H1 (cell line): ENCODE results near the gene OCRL. TPM values are rescaled to one million over a fixed set of nuclear protein-coding genes. Genes with fewer than 3 reads are reported as not detected.

Source experiments
- CTCF ChIP-seq, 3 experiments: IDR thresholded peaks; 1 replicate in 2 of 3; 2 replicates in 1 of 3; pipeline versions ENCODE4 v1.5.1 to v1.6.1; 2011; ENCODE audit warnings: low read length in 3 of 3, mild to moderate bottlenecking in 3 of 3, inconsistent platforms in 2 of 3, low read depth in 1 of 3, moderate library complexity in 1 of 3; ENCODE audit not compliant: insufficient read depth in 1 of 3; ENCODE audit errors: control extremely low read depth in 1 of 3
- KDM5A ChIP-seq: fragments of 200-600 bp; IDR thresholded peaks from 2 replicates; pipeline ENCODE4 v1.7.1; 2012; ENCODE audit warnings: mild to moderate bottlenecking, low read length, inconsistent platforms, mixed read lengths
- SRF ChIP-seq: IDR thresholded peaks from 2 replicates; pipeline ENCODE4 v1.6.1; 2011; ENCODE audit warnings: mild to moderate bottlenecking, low read depth, low read length, moderate library complexity
- TEAD4 ChIP-seq: IDR thresholded peaks from 2 replicates; pipeline ENCODE4 v1.6.1; 2012; ENCODE audit warnings: low read depth, low read length, inconsistent platforms, mixed read lengths
- polyA plus RNA-seq, 7 experiments: library from polyadenylated mRNA; depleted of rRNA in 3 of 7; stranded (reverse) in 5 of 7; unstranded in 2 of 7; fragments of >200 nt in 5 of 7; fragments of 200-250 nt in 2 of 7; gene quantifications; 1 replicate in 5 of 7; 2 replicates in 1 of 7; 4 replicates in 1 of 7; pipeline versions ENCODE4 v1.2.1 to v1.2.3, GENCODE V29; 2011 to 2013; ENCODE audit warnings: missing spikeins in 2 of 7, mixed read lengths in 2 of 7
- total RNA-seq: library from RNA; stranded (reverse); fragmentation: NEBNext Ultra II Directional; extraction: Animal tissue kit (Norgen Biotek cat#: 25700); gene quantifications from 2 replicates; pipeline ENCODE4 v1.2.1, GENCODE V29; 2021
- TF ChIP-seq, protein P1 (sequence below): fragments of 300-600 bp; sonication (generic); IDR thresholded peaks from 2 replicates; pipeline ENCODE4 v1.7.1; 2012; ENCODE audit warnings: low read length, moderate library complexity, mild to moderate bottlenecking, inconsistent platforms; ENCODE audit not compliant: insufficient replicate concordance

The OCRL gene
- total and polyA plus RNA-seq, 2 of the 8 experiments (the other 6 are each of a cell fraction or from before 2014, with no cell fraction given): 12.7 to 15.1 TPM

- TF ChIP-seq, protein P1, sequence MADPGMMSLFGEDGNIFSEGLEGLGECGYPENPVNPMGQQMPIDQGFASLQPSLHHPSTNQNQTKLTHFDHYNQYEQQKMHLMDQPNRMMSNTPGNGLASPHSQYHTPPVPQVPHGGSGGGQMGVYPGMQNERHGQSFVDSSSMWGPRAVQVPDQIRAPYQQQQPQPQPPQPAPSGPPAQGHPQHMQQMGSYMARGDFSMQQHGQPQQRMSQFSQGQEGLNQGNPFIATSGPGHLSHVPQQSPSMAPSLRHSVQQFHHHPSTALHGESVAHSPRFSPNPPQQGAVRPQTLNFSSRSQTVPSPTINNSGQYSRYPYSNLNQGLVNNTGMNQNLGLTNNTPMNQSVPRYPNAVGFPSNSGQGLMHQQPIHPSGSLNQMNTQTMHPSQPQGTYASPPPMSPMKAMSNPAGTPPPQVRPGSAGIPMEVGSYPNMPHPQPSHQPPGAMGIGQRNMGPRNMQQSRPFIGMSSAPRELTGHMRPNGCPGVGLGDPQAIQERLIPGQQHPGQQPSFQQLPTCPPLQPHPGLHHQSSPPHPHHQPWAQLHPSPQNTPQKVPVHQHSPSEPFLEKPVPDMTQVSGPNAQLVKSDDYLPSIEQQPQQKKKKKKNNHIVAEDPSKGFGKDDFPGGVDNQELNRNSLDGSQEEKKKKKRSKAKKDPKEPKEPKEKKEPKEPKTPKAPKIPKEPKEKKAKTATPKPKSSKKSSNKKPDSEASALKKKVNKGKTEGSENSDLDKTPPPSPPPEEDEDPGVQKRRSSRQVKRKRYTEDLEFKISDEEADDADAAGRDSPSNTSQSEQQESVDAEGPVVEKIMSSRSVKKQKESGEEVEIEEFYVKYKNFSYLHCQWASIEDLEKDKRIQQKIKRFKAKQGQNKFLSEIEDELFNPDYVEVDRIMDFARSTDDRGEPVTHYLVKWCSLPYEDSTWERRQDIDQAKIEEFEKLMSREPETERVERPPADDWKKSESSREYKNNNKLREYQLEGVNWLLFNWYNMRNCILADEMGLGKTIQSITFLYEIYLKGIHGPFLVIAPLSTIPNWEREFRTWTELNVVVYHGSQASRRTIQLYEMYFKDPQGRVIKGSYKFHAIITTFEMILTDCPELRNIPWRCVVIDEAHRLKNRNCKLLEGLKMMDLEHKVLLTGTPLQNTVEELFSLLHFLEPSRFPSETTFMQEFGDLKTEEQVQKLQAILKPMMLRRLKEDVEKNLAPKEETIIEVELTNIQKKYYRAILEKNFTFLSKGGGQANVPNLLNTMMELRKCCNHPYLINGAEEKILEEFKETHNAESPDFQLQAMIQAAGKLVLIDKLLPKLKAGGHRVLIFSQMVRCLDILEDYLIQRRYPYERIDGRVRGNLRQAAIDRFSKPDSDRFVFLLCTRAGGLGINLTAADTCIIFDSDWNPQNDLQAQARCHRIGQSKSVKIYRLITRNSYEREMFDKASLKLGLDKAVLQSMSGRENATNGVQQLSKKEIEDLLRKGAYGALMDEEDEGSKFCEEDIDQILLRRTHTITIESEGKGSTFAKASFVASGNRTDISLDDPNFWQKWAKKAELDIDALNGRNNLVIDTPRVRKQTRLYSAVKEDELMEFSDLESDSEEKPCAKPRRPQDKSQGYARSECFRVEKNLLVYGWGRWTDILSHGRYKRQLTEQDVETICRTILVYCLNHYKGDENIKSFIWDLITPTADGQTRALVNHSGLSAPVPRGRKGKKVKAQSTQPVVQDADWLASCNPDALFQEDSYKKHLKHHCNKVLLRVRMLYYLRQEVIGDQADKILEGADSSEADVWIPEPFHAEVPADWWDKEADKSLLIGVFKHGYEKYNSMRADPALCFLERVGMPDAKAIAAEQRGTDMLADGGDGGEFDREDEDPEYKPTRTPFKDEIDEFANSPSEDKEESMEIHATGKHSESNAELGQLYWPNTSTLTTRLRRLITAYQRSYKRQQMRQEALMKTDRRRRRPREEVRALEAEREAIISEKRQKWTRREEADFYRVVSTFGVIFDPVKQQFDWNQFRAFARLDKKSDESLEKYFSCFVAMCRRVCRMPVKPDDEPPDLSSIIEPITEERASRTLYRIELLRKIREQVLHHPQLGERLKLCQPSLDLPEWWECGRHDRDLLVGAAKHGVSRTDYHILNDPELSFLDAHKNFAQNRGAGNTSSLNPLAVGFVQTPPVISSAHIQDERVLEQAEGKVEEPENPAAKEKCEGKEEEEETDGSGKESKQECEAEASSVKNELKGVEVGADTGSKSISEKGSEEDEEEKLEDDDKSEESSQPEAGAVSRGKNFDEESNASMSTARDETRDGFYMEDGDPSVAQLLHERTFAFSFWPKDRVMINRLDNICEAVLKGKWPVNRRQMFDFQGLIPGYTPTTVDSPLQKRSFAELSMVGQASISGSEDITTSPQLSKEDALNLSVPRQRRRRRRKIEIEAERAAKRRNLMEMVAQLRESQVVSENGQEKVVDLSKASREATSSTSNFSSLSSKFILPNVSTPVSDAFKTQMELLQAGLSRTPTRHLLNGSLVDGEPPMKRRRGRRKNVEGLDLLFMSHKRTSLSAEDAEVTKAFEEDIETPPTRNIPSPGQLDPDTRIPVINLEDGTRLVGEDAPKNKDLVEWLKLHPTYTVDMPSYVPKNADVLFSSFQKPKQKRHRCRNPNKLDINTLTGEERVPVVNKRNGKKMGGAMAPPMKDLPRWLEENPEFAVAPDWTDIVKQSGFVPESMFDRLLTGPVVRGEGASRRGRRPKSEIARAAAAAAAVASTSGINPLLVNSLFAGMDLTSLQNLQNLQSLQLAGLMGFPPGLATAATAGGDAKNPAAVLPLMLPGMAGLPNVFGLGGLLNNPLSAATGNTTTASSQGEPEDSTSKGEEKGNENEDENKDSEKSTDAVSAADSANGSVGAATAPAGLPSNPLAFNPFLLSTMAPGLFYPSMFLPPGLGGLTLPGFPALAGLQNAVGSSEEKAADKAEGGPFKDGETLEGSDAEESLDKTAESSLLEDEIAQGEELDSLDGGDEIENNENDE: no peak
- TF ChIP-seq CTCF (IDR thresholded peaks at IDR 0.05; ENCODE audit: control extremely low read depth in 1 of 3, insufficient read depth in 1 of 3, low read depth in 1 of 3, low read length in 3 of 3) (no peak), KDM5A (no peak), SRF (no peak), TEAD4 (no peak)
These were observed 34.2 kb downstream of the OCRL start (continued) for GRCh38 chrX:129574214-129574613.
